Measurements from ENCODE around the gene VAV1.
"Not testable (repeated sequence)": the region's sequence is repeated elsewhere in the genome, so short reads cannot be mapped to it uniquely, and the experiment has no call there.

VAV1 gene

GRCh38 chr19:6861683-6862286 is 89.3 kb downstream of the VAV1 start:
- DNase-seq, result no peak

GRCh38 chr19:6862673-6863078 is 90.2 kb downstream of the VAV1 start:
- DNase-seq, result peak; percentile 41

- no peak for DNase-seq
Measured at GRCh38 chr19:6864325-6864940, 91.9 kb downstream of the VAV1 start.

GRCh38 chr19:6865849-6866248 is 93.3 kb downstream of the VAV1 start:
- no peak for DNase-seq

GRCh38 chr19:6866741-6867151 is 94.2 kb downstream of the VAV1 start:
- no peak for DNase-seq

- DNase-seq, result no peak
Measured at GRCh38 chr19:6868351-6868750, 95.8 kb downstream of the VAV1 start.

GRCh38 chr19:6869151-6869882 is 96.8 kb downstream of the VAV1 start:
- not testable (repeated sequence) for DNase-seq

GRCh38 chr19:6873708-6874431 is 101.4 kb downstream of the VAV1 start:
- peak; percentile 0 for DNase-seq

GRCh38 chr19:6875218-6875617 is 102.7 kb downstream of the VAV1 start:
- DNase-seq, result no peak

- no peak for DNase-seq
Measured at GRCh38 chr19:6876748-6877147, 104.2 kb downstream of the VAV1 start.

- no peak for DNase-seq
Measured at GRCh38 chr19:6877766-6878165, 105.3 kb downstream of the VAV1 start.

GRCh38 chr19:6886277-6886897 is 113.9 kb downstream of the VAV1 start:
- DNase-seq, result no peak

- no peak for DNase-seq
Measured at GRCh38 chr19:6887316-6887715, 114.8 kb downstream of the VAV1 start, which contains the start of gene ADGRE1. ADGRE1 (plus strand) TSS chr19:6887579; CDS start chr19:6887609, 30 bp downstream.

GRCh38 chr19:6888967-6889366 is 116.5 kb downstream of the VAV1 start:
- no peak for DNase-seq

GRCh38 chr19:6890401-6890913 is 117.9 kb downstream of the VAV1 start:
- DNase-seq, result no peak

GRCh38 chr19:6890938-6891337 is 118.4 kb downstream of the VAV1 start:
- DNase-seq, result no peak

GRCh38 chr19:6891761-6892385 is 119.4 kb downstream of the VAV1 start:
- no peak for DNase-seq

GRCh38 chr19:6894313-6894712 is 121.8 kb downstream of the VAV1 start:
- no peak for DNase-seq

GRCh38 chr19:6903446-6903845 is 130.9 kb downstream of the VAV1 start:
- no peak for DNase-seq

GRCh38 chr19:6906559-6907060 is 134.1 kb downstream of the VAV1 start:
- DNase-seq, result no peak
